ENCODE measurements around the gene TSC1.

The TSC1 gene

DNA sequence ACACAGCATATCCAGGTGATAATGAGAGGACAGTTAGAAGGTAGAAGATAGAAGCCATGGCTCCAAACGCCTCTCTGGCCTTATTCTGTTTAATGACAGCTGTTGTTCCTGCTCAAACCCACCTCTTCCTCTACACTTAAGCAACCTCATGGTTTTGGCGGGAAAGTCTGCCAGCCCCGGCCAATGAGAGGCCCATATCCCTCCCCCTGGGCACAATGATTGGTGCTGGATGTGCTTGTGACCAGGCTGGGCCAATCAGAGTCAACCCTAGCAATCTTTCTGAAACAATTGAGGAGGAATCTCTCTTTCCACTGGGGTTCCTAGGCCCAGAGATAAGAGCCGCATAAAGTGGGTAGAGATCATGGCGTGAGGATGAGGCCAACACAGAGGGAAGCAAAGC lies 29.3 kb upstream of the TSC1 start:
- H3K27ac ChIP-seq (ENCODE audit: extremely low read depth, low read depth, low read length) = no peak overlapping the region
- no peaks in the 10 kb centered on the region for H3K9me3 ChIP-seq (ENCODE audit: control insufficient read depth, insufficient read depth, low read depth, low read length)
- TF ChIP-seq RBAK (tag by site-specific recombination; IDR thresholded peaks at IDR 0.05) = no peak
- peak; percentile 38 for TF ChIP-seq SP2 (tag by site-specific recombination; IDR thresholded peaks at IDR 0.05)
- TF ChIP-seq ZNF24 (tag by site-specific recombination; IDR thresholded peaks at IDR 0.05) = no peak
- TF ChIP-seq BCL11A (tag by site-specific recombination; IDR thresholded peaks at IDR 0.05; ENCODE audit: low read depth) = no peak
- no peak for TF ChIP-seq HOXC10 (CRISPR knock-in tag; IDR thresholded peaks at IDR 0.05)
- no peaks in the 10 kb centered on the region for H3K36me3 ChIP-seq (ENCODE audit: control insufficient read depth in 2 of 2, insufficient read depth in 1 of 2, low read length in 2 of 2)
- no peaks in the 10 kb centered on the region for H3K4me1 ChIP-seq (ENCODE audit: control insufficient read depth, insufficient read depth, low read length)
- CTCF ChIA-PET = interaction anchor here (0.6 to 5.2 kb wide), 17 partner anchors 10 to 1704 kb away, joined by 3 to 39 read pairs (median 4); no protein-coding TSS in a partner anchor
- H3K4me3 ChIP-seq (ENCODE audit: low read depth, low read length) = no peak overlapping the region
- POLR2A ChIA-PET = no interaction called here

DNA sequence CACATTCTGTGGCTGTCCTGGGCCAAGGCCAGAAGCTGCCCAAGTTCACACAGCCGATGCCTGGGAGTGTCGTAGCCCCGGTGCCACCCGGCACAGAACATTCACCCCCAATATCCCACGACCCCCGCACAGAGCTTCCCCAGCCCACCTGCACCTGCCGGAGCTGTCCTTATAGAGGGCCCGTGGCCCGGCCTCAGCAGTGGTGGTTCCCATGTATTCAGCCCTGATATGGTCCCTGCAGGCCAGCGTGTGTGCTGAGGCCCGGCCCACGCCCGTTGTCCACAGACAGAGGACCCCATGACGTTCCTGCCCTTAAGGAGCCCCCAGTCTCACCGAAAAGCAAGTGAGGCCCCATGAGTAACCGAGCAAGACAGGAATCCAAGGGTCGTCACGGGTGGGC lies 28.8 kb upstream of the TSC1 start:
- CTCF ChIA-PET = interaction anchor here (0.6 to 5.2 kb wide), 19 partner anchors 10 to 1704 kb away, joined by 3 to 39 read pairs (median 4); no protein-coding TSS in a partner anchor

More for the DNA sequence above, 28.8 kb upstream of the TSC1 start:
- Histone ChIP-seq H3K9me3 (ENCODE audit: control insufficient read depth, insufficient read depth, low read depth, low read length) (no peaks in the 10 kb centered on the region), H3K36me3 (ENCODE audit: control insufficient read depth in 2 of 2, insufficient read depth in 1 of 2, low read length in 2 of 2) (no peaks in the 10 kb centered on the region), H3K4me1 (ENCODE audit: control insufficient read depth, insufficient read depth, low read length) (no peaks in the 10 kb centered on the region), H3K4me3 (ENCODE audit: low read depth, low read length) (no peak overlapping the region), H3K27ac (ENCODE audit: extremely low read depth, low read depth, low read length) (no peak overlapping the region)
- TF ChIP-seq ZNF214 (tag by site-specific recombination; IDR thresholded peaks at IDR 0.05; ENCODE audit: borderline replicate concordance) (no peak), ZFP41 (tag by site-specific recombination; IDR thresholded peaks at IDR 0.05; ENCODE audit: borderline replicate concordance) (no peak), ZNF202 (tag by site-specific recombination; IDR thresholded peaks at IDR 0.05; ENCODE audit: borderline replicate concordance) (no peak), ZBTB7A (tag by site-specific recombination; IDR thresholded peaks at IDR 0.05; ENCODE audit: low read depth) (no peak), ZNF629 (tag by site-specific recombination; IDR thresholded peaks at IDR 0.05) (no peak), PRDM1 (tag by site-specific recombination; IDR thresholded peaks at IDR 0.05) (no peak), ZBTB8A (tag by site-specific recombination; IDR thresholded peaks at IDR 0.05) (no peak), ZNF654 (tag by site-specific recombination; IDR thresholded peaks at IDR 0.05; ENCODE audit: low read depth) (no peak), ZNF19 (tag by site-specific recombination; IDR thresholded peaks at IDR 0.05; ENCODE audit: low read depth) (no peak), HOXC10 (CRISPR knock-in tag; IDR thresholded peaks at IDR 0.05) (no peak), ZNF433 (tag by site-specific recombination; IDR thresholded peaks at IDR 0.05; ENCODE audit: low read depth) (no peak), FEZF1 (tag by site-specific recombination; IDR thresholded peaks at IDR 0.05) (no peak)
- TF ChIP-seq, protein P1, sequence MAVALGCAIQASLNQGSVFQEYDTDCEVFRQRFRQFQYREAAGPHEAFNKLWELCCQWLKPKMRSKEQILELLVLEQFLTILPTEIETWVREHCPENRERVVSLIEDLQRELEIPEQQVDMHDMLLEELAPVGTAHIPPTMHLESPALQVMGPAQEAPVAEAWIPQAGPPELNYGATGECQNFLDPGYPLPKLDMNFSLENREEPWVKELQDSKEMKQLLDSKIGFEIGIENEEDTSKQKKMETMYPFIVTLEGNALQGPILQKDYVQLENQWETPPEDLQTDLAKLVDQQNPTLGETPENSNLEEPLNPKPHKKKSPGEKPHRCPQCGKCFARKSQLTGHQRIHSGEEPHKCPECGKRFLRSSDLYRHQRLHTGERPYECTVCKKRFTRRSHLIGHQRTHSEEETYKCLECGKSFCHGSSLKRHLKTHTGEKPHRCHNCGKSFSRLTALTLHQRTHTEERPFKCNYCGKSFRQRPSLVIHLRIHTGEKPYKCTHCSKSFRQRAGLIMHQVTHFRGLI (tag by site-specific recombination; IDR thresholded peaks at IDR 0.05) = no peak
- TF ChIP-seq, protein P2, sequence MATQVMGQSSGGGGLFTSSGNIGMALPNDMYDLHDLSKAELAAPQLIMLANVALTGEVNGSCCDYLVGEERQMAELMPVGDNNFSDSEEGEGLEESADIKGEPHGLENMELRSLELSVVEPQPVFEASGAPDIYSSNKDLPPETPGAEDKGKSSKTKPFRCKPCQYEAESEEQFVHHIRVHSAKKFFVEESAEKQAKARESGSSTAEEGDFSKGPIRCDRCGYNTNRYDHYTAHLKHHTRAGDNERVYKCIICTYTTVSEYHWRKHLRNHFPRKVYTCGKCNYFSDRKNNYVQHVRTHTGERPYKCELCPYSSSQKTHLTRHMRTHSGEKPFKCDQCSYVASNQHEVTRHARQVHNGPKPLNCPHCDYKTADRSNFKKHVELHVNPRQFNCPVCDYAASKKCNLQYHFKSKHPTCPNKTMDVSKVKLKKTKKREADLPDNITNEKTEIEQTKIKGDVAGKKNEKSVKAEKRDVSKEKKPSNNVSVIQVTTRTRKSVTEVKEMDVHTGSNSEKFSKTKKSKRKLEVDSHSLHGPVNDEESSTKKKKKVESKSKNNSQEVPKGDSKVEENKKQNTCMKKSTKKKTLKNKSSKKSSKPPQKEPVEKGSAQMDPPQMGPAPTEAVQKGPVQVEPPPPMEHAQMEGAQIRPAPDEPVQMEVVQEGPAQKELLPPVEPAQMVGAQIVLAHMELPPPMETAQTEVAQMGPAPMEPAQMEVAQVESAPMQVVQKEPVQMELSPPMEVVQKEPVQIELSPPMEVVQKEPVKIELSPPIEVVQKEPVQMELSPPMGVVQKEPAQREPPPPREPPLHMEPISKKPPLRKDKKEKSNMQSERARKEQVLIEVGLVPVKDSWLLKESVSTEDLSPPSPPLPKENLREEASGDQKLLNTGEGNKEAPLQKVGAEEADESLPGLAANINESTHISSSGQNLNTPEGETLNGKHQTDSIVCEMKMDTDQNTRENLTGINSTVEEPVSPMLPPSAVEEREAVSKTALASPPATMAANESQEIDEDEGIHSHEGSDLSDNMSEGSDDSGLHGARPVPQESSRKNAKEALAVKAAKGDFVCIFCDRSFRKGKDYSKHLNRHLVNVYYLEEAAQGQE (tag by site-specific recombination; IDR thresholded peaks at IDR 0.05) = no peak
- TF ChIP-seq, protein P3, sequence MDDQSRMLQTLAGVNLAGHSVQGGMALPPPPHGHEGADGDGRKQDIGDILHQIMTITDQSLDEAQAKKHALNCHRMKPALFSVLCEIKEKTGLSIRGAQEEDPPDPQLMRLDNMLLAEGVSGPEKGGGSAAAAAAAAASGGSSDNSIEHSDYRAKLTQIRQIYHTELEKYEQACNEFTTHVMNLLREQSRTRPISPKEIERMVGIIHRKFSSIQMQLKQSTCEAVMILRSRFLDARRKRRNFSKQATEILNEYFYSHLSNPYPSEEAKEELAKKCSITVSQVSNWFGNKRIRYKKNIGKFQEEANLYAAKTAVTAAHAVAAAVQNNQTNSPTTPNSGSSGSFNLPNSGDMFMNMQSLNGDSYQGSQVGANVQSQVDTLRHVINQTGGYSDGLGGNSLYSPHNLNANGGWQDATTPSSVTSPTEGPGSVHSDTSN (CRISPR knock-in tag; IDR thresholded peaks at IDR 0.05) = no peak
- POLR2A ChIA-PET = no interaction called here
